Mammary microvascular endothelial cell (primary cell): ENCODE results near the gene CYP4F3. TPM values are rescaled to one million over a fixed set of nuclear protein-coding genes. Genes with fewer than 3 reads are reported as not detected.

Experiments
- total RNA-seq: library from RNA; depleted of rRNA; stranded (reverse); fragments of >200 nt; gene quantifications from 2 replicates; pipeline ENCODE4 v1.2.3, GENCODE V29; 2015

CYP4F3 gene
- total RNA-seq: 0.33 TPM in 1 of 2 replicates, not detected in the other

GRCh38 chr19:15640294-15640903, at the start of gene CYP4F3:
Gene CYP4F3 (plus strand): TSS chr19:15640897. CDS start chr19:15641416, 519 bp downstream.

DNA sequence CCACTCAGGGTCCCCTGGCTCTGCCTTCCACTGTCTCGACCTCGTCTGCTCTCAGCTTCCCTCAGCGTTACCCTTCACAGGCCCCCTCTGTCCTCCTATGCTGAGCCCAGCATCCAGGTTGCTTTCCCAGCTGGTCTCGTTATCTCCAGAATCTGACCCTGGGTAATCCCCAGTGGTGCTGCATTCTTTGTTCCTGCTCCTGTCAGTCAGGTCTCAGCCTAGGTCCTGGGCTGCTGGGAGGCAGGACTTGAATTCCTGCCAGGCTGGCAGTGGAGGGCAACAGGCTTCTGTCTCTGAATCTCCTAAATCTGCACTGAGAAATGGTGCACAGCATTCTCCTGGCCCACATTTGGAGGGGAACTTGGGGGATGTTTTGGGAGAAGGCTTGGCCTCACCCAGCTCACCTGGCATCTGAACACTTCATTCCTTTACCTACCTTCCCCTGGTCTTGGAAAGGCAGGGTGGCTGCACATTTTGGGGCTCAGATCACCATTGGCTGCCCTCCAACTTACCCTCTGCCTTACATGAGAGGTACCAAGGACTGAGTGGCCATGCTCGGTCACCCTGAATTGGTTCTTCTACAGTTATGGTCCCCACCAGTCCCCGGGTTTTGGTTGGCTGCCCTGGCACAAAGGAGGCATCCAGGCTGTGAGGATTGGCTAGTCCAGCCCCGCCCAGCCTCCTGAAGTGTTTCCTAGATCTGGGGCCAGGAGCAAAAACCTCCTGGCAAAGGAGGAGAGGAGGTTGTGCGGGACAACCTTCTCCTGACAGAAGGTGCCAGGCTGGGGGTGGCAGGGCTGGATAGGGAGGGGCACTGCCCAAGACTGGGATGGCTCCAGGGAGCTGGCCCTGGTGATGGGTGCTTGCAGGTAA, 26.0 kb upstream of the CYP4F3 start, which contains the start of gene CYP4F8:
Gene CYP4F8, plus strand, starts transcription at position 712 of the 873 bp plus-strand sequence. CDS start 399 bp downstream, outside the sequence.

DNA sequence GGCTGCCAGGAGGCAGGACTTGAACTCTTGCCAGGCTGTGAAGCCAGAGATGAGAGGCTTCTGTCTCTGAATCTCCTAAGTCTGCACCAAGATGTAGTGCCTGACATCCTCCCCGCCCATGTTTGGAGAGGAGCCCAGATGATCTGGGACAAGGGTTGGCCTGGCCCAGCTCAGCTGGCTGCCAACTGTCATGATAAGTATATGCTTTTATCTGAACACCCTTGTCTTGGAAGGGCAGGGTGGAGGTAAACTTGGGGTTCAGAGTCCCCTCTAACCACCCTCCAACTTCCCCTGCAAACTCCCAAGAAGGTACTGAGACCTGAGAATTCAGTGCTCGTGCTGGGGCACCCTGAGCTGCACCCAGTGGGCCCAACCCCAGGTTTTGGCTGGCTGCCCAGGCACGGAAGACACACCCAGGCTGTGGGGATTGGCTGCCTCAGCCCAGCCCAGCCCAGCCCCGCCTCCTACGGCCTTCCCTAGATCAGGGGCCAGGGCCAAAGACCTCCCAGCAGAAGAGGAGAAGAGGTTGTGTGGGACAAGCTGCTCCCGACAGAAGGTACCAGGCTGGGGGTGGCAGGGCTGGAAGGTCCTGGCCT, 32.0 kb downstream of the CYP4F3 start, which contains the start of gene CYP4F12:
Gene CYP4F12, plus strand, starts transcription at position 508 of the 596 bp plus-strand sequence. CDS start 443 bp downstream, outside the sequence.

Other genes starting within 250 kb of the CYP4F3 start
- 44.0 and 44.4 TPM in 2 replicates for gene AKAP8L, start 221.9 kb upstream of the CYP4F3 start, total RNA-seq
- 29.8 and 32.8 TPM in 2 replicates for gene WIZ, start 190.9 kb upstream of the CYP4F3 start, total RNA-seq
- gene RASAL3, start 176.4 kb upstream of the CYP4F3 start, total RNA-seq: 18.7 and 18.9 TPM in 2 replicates
- not detected in 2 replicates for gene PGLYRP2, start 161.4 kb upstream of the CYP4F3 start, total RNA-seq
- gene CYP4F22, start 132.4 kb upstream of the CYP4F3 start, total RNA-seq: not detected in 2 replicates
- not detected in 2 replicates for gene CYP4F8, start 25.7 kb upstream of the CYP4F3 start, total RNA-seq
- not detected in 2 replicates for gene CYP4F12, start 32.2 kb downstream of the CYP4F3 start, total RNA-seq
- not detected in 2 replicates for gene OR10H2, start 87.1 kb downstream of the CYP4F3 start, total RNA-seq
- not detected in 2 replicates for gene OR10H3, start 97.1 kb downstream of the CYP4F3 start, total RNA-seq
- gene OR10H5, start 146.8 kb downstream of the CYP4F3 start, total RNA-seq: not detected in 2 replicates
- gene OR10H1, start 174.8 kb downstream of the CYP4F3 start, total RNA-seq: not detected in 2 replicates